Esophagus muscularis mucosa (tissue), 3 donors: ENCODE measurements around the gene ATP1A3.

Experiments
- CTCF ChIP-seq, 3 experiments: fragments of 200-600 bp in 2 of 3; fragments of 450-650 bp in 1 of 3; sonication (generic) in 2 of 3; IDR thresholded peaks; one replicate each; pipeline ENCODE4 v1.5.1; 2017 to 2019; ENCODE audit warnings: antibody characterized with exemption in 3 of 3, mild to moderate bottlenecking in 2 of 3, moderate library complexity in 1 of 3
- POLR2A ChIP-seq: fragments of 450-650 bp; IDR thresholded peaks from one replicate; pipeline ENCODE4 v1.6.1; 2017; ENCODE audit warnings: antibody characterized with exemption, moderate library complexity, mild to moderate bottlenecking, low read depth
- POLR2AphosphoS5 ChIP-seq, 2 donors: sonication (generic); formaldehyde crosslinking; IDR thresholded peaks; one replicate each; pipeline ENCODE4 v1.6.1; 2017; ENCODE audit warnings: antibody characterized with exemption in 2 of 2

- TF ChIP-seq POLR2AphosphoS5 (IDR thresholded peaks at IDR 0.05): no peak
- no peak for TF ChIP-seq CTCF (IDR thresholded peaks at IDR 0.05)
- TF ChIP-seq POLR2A: no peak
Measured at GRCh38 chr19:41993612-41994483, at the start of gene ATP1A3.
